GM23338 (cell line): ENCODE measurements around the gene BTN3A1. TPM values are rescaled to one million over a fixed set of nuclear protein-coding genes. Genes with fewer than 3 reads are reported as not detected.
"Not testable (repeated sequence)": the region's sequence is repeated elsewhere in the genome, so short reads cannot be mapped to it uniquely, and the experiment has no call there.

Experiments
- ATAC-seq: fragments of 200-7000 bp; cut with Tn5 transposase; 3 replicates; pipeline ENCODE4 v1.9.1; 2020
- DNase-seq: peaks from one replicate; pipeline ENCODE4 v3.0.0-alpha.2; 2015; ENCODE audit warnings: low spot score
- H2AFZ ChIP-seq: fragments of 200-600 bp; sonication (generic); 2 replicates; pipeline ENCODE4 v1.8.0; 2016; ENCODE audit warnings: antibody characterized with exemption, mild to moderate bottlenecking, moderate library complexity
- H3F3A ChIP-seq: fragments of 200-600 bp; sonication (generic); replicated peaks from 2 replicates; pipeline ENCODE4 v1.8.0; 2017; ENCODE audit warnings: antibody characterized with exemption, mixed run types, low read depth
- H3K27ac ChIP-seq: fragments of 200-600 bp; sonication (generic); 2 replicates; pipeline ENCODE4 v1.6.1; 2016; ENCODE audit warnings: low read depth
- H3K27me3 ChIP-seq: fragments of 200-600 bp; sonication (generic); 2 replicates; pipeline ENCODE4 v1.8.0; 2016; ENCODE audit warnings: mild to moderate bottlenecking, mixed run types, moderate library complexity; ENCODE audit not compliant: insufficient read depth
- H3K36me3 ChIP-seq: fragments of 200-600 bp; sonication (generic); 2 replicates; pipeline ENCODE4 v1.8.0; 2016; ENCODE audit warnings: mild to moderate bottlenecking; ENCODE audit not compliant: insufficient read depth
- H3K4me1 ChIP-seq: fragments of 200-600 bp; sonication (generic); 2 replicates; pipeline ENCODE4 v1.8.0; 2016; ENCODE audit warnings: mild to moderate bottlenecking, moderate library complexity; ENCODE audit not compliant: insufficient read depth
- H3K4me2 ChIP-seq: fragments of 200-600 bp; sonication (generic); 2 replicates; pipeline ENCODE4 v1.7.1; 2017; ENCODE audit warnings: mixed run types
- H3K4me3 ChIP-seq: fragments of 200-600 bp; sonication (generic); 2 replicates; pipeline ENCODE4 v1.6.1; 2016; ENCODE audit warnings: mixed run types
- H3K79me2 ChIP-seq: fragments of 200-600 bp; sonication (generic); replicated peaks from 2 replicates; pipeline ENCODE4 v1.8.0; 2017; ENCODE audit warnings: mild to moderate bottlenecking; ENCODE audit not compliant: insufficient read depth
- H3K9me2 ChIP-seq: fragments of 200-600 bp; sonication (generic); 2 replicates; pipeline ENCODE4 v1.8.0; 2017; ENCODE audit not compliant: insufficient read depth
- H4K20me1 ChIP-seq: fragments of 200-600 bp; sonication (generic); replicated peaks from 2 replicates; pipeline ENCODE4 v1.8.0; 2017; ENCODE audit warnings: mild to moderate bottlenecking; ENCODE audit not compliant: insufficient read depth
- H3K27ac Mint-ChIP-seq: 2 replicates; pipeline ENCODE4 v1.8.0; 2020; ENCODE audit warnings: inconsistent platforms, mild to moderate bottlenecking, moderate library complexity, mixed read lengths
- H3K27me3 Mint-ChIP-seq: 3 replicates; pipeline ENCODE4 v1.8.0; 2022; ENCODE audit warnings: low read depth, mild to moderate bottlenecking, moderate library complexity, mixed read lengths, inconsistent platforms; ENCODE audit not compliant: insufficient read depth, poor library complexity
- H3K36me3 Mint-ChIP-seq: 3 replicates; pipeline ENCODE4 v1.8.0; 2021; ENCODE audit warnings: low read depth, mild to moderate bottlenecking, inconsistent platforms, moderate library complexity, mixed read lengths
- H3K4me1 Mint-ChIP-seq: 3 replicates; pipeline ENCODE4 v1.8.0; 2020; ENCODE audit warnings: mild to moderate bottlenecking, inconsistent platforms, mixed read lengths
- H3K4me3 Mint-ChIP-seq: 3 replicates; pipeline ENCODE4 v1.8.0; 2021; ENCODE audit warnings: moderate library complexity, mild to moderate bottlenecking, inconsistent platforms, mixed read lengths
- H3K9me3 Mint-ChIP-seq: 3 replicates; pipeline ENCODE4 v1.8.0; 2020; ENCODE audit warnings: moderate library complexity, mild to moderate bottlenecking, inconsistent platforms, mixed read lengths
- CTCF ChIP-seq, 2 experiments: fragments of 200-600 bp in 1 of 2; sonication (generic) in 1 of 2; conservative IDR thresholded peaks; 2 replicates each; pipeline versions ENCODE4 v1.5.1 to v1.6.1; 2016 to 2017; ENCODE audit warnings: antibody characterized with exemption in 2 of 2, low read depth in 2 of 2, mild to moderate bottlenecking in 2 of 2, moderate library complexity in 1 of 2
- EZH2phosphoT487 ChIP-seq: fragments of 200-600 bp; sonication (generic); IDR thresholded peaks from one replicate; pipeline ENCODE4 v1.8.1; 2018; ENCODE audit warnings: antibody characterized with exemption; ENCODE audit not compliant: unreplicated experiment
- REST ChIP-seq: IDR thresholded peaks from one replicate; pipeline ENCODE4 v1.6.1; 2018; ENCODE audit warnings: antibody characterized with exemption; ENCODE audit not compliant: unreplicated experiment
- STAT1 ChIP-seq: IDR thresholded peaks from one replicate; pipeline ENCODE4 v1.6.1; 2016; ENCODE audit warnings: antibody characterized with exemption; ENCODE audit not compliant: unreplicated experiment
- ZNF114 ChIP-seq: fragments of 250-450 bp; sonication (Bioruptor Pico); IDR thresholded peaks from 2 replicates; pipeline ENCODE4 v1.5.0; 2020; ENCODE audit warnings: mild to moderate bottlenecking, moderate library complexity
- polyA plus RNA-seq: library from polyadenylated mRNA; unstranded; fragments of >200 nt; fragmentation: Nextera tagmentation; extraction: Ambion mirVana; gene quantifications from 2 replicates; pipeline ENCODE4 v1.2.1, GENCODE V29; 2016
- total RNA-seq: library from RNA; depleted of rRNA; stranded (reverse); fragments of >200 nt; shearing (Covaris generic); gene quantifications from 2 replicates; pipeline ENCODE4 v1.2.3, GENCODE V29; 2014

BTN3A1 gene
- total and polyA plus RNA-seq, 2 experiments from 2014 or later: 2.4 to 4.0 TPM

GRCh38 chr6:26415791-26416190, 13.7 kb downstream of the BTN3A1 start (continued):
- TF ChIP-seq REST (no peak), EZH2phosphoT487 (no peak), ZNF114 (CRISPR knock-in tag) (no peak)

GRCh38 chr6:26416288-26416687, 14.2 kb downstream of the BTN3A1 start:
- Histone ChIP-seq H3K4me2 (no peak overlapping the region), H3K27me3 (no peaks in the 10 kb centered on the region), H3K36me3 (no peaks in the 10 kb centered on the region), H3K27ac (no peak overlapping the region), H3K9me2 (0 out of 2 replicates have a peak, but pooled peaks cover 3% of the 10 kb centered on the region), H4K20me1 (no peaks in the 10 kb centered on the region), H2AFZ (no peak overlapping the region), H3K4me1 (no peaks in the 10 kb centered on the region; the same call in 1 of the 2 replicates), H3K4me3 (no peak overlapping the region), H3K79me2 (no peaks in the 10 kb centered on the region), H3F3A (0 out of 2 replicates have a peak, but pooled peaks cover 4% of the 10 kb centered on the region)
- Mint-ChIP-seq H3K27me3 (no peaks in the 10 kb centered on the region), H3K9me3 (peaks cover 23% of the 10 kb centered on the region), H3K4me1 (no peaks in the 10 kb centered on the region; the same call in 2 of the 3 replicates), H3K4me3 (no peak overlapping the region; the same call in 2 of the 3 replicates), H3K27ac (no peak overlapping the region), H3K36me3 (peaks cover 10% of the 10 kb centered on the region; the same call in 2 of the 3 replicates)
- ATAC-seq (no peak), DNase-seq (no peak)
- no peak for TF ChIP-seq STAT1
- TF ChIP-seq CTCF (conservative IDR thresholded peaks at IDR 0.05; ENCODE audit: low read depth in 2 of 2): 0 out of 4 replicates have a peak, but pooled peaks of 1 of the 2 experiments have one; percentile 8

GRCh38 chr6:26418077-26418476, 16.0 kb downstream of the BTN3A1 start:
- not testable (repeated sequence) for H4K20me1 ChIP-seq, H3K4me1 Mint-ChIP-seq
- H3K9me3 Mint-ChIP-seq: peaks cover 23% of the 10 kb centered on the region

GRCh38 chr6:26418795-26419194, 16.7 kb downstream of the BTN3A1 start:
- ATAC-seq: not testable (repeated sequence)

More at GRCh38 chr6:26418077-26418476, 16.0 kb downstream of the BTN3A1 start:
- not testable (repeated sequence) for H3K36me3 ChIP-seq, H3K36me3 Mint-ChIP-seq, H3K9me2 ChIP-seq, H3K27ac ChIP-seq, H3K27me3 Mint-ChIP-seq, H2AFZ ChIP-seq, H3K27me3 ChIP-seq, H3K4me2 ChIP-seq, DNase-seq, H3F3A ChIP-seq, H3K4me3 Mint-ChIP-seq, H3K4me1 ChIP-seq, ATAC-seq, H3K27ac Mint-ChIP-seq, H3K79me2 ChIP-seq, H3K4me3 ChIP-seq

More at GRCh38 chr6:26418795-26419194, 16.7 kb downstream of the BTN3A1 start:
- not testable (repeated sequence) for H3K27ac Mint-ChIP-seq, H3K4me1 Mint-ChIP-seq, H3F3A ChIP-seq, H3K4me2 ChIP-seq, H3K4me1 ChIP-seq, H2AFZ ChIP-seq, H4K20me1 ChIP-seq, H3K27me3 Mint-ChIP-seq, H3K27ac ChIP-seq, H3K27me3 ChIP-seq, H3K4me3 ChIP-seq, DNase-seq, H3K4me3 Mint-ChIP-seq, H3K36me3 ChIP-seq, H3K9me2 ChIP-seq, H3K36me3 Mint-ChIP-seq, H3K79me2 ChIP-seq
- peaks cover 23% of the 10 kb centered on the region for H3K9me3 Mint-ChIP-seq
